WTC11 (cell line): ENCODE results near the gene OGN.

Experiments
- NR1H2 ChIP-seq: sonication (generic); formaldehyde crosslinking; IDR thresholded peaks from 2 replicates; pipeline ENCODE4 v1.9.0; 2021; ENCODE audit warnings: mild to moderate bottlenecking, moderate library complexity, missing genetic modification reagents
- NR2C2 ChIP-seq: sonication (generic); formaldehyde crosslinking; IDR thresholded peaks from 2 replicates; pipeline ENCODE4 v1.8.0; 2022; ENCODE audit warnings: mild to moderate bottlenecking, missing genetic modification reagents
- SMAD4 ChIP-seq: sonication (generic); formaldehyde crosslinking; IDR thresholded peaks from 2 replicates; pipeline ENCODE4 v1.8.0; 2022; ENCODE audit warnings: mild to moderate bottlenecking, missing genetic modification reagents
- TF ChIP-seq, protein P1 (sequence below): sonication (generic); formaldehyde crosslinking; IDR thresholded peaks from 2 replicates; pipeline ENCODE4 v1.8.0; 2022; ENCODE audit warnings: missing genetic modification reagents
- TF ChIP-seq, protein P2 (sequence below): fragments of 200-600 bp; IDR thresholded peaks from 2 replicates; pipeline ENCODE4 v1.8.0; 2022; ENCODE audit warnings: antibody characterized with exemption
- TF ChIP-seq, protein P3 (sequence below): sonication (generic); formaldehyde crosslinking; IDR thresholded peaks from 2 replicates; pipeline ENCODE4 v1.8.1; 2023; ENCODE audit warnings: mild to moderate bottlenecking, missing genetic modification reagents, moderate library complexity

DNA sequence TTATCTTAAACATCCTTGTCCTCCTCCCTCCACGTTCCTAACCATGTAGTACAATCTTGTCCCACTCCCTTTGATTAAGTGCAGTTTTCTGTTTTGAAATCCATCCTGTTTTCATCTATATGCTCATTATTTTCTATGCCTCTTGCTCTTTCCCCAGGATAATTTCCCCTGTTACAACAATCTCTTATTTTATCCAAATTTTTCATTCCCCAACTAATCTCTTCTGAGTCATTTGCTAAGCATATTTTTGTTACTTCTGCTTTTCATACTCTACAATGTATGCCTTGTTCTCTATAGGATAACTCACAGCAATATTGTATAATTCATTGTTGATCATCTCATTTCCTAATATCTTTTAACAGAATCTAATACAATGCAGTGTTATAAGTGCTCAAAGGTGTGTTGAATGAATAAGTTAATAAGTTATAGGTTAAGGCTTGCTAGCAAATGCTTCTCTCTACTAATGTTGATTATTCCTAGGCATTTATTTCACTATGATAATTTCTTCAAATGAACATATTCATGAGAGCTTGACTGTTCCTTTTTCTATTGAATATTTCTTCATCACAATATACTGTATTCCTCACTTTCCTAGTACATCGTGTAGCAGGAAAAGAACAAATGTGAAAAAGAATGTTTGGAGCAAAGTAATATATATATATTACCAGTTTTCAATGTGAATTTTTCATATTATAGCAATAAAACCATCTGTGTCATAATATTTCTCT, 18.4 kb upstream of the OGN start:
- TF ChIP-seq, protein P1, sequence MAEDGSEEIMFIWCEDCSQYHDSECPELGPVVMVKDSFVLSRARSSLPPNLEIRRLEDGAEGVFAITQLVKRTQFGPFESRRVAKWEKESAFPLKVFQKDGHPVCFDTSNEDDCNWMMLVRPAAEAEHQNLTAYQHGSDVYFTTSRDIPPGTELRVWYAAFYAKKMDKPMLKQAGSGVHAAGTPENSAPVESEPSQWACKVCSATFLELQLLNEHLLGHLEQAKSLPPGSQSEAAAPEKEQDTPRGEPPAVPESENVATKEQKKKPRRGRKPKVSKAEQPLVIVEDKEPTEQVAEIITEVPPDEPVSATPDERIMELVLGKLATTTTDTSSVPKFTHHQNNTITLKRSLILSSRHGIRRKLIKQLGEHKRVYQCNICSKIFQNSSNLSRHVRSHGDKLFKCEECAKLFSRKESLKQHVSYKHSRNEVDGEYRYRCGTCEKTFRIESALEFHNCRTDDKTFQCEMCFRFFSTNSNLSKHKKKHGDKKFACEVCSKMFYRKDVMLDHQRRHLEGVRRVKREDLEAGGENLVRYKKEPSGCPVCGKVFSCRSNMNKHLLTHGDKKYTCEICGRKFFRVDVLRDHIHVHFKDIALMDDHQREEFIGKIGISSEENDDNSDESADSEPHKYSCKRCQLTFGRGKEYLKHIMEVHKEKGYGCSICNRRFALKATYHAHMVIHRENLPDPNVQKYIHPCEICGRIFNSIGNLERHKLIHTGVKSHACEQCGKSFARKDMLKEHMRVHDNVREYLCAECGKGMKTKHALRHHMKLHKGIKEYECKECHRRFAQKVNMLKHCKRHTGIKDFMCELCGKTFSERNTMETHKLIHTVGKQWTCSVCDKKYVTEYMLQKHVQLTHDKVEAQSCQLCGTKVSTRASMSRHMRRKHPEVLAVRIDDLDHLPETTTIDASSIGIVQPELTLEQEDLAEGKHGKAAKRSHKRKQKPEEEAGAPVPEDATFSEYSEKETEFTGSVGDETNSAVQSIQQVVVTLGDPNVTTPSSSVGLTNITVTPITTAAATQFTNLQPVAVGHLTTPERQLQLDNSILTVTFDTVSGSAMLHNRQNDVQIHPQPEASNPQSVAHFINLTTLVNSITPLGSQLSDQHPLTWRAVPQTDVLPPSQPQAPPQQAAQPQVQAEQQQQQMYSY, result no peak
- TF ChIP-seq, protein P2, sequence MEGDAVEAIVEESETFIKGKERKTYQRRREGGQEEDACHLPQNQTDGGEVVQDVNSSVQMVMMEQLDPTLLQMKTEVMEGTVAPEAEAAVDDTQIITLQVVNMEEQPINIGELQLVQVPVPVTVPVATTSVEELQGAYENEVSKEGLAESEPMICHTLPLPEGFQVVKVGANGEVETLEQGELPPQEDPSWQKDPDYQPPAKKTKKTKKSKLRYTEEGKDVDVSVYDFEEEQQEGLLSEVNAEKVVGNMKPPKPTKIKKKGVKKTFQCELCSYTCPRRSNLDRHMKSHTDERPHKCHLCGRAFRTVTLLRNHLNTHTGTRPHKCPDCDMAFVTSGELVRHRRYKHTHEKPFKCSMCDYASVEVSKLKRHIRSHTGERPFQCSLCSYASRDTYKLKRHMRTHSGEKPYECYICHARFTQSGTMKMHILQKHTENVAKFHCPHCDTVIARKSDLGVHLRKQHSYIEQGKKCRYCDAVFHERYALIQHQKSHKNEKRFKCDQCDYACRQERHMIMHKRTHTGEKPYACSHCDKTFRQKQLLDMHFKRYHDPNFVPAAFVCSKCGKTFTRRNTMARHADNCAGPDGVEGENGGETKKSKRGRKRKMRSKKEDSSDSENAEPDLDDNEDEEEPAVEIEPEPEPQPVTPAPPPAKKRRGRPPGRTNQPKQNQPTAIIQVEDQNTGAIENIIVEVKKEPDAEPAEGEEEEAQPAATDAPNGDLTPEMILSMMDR, result no peak
- TF ChIP-seq NR1H2 (CRISPR knock-in tag) (no peak), NR2C2 (no peak), SMAD4 (CRISPR knock-in tag) (no peak)
- TF ChIP-seq, protein P3, sequence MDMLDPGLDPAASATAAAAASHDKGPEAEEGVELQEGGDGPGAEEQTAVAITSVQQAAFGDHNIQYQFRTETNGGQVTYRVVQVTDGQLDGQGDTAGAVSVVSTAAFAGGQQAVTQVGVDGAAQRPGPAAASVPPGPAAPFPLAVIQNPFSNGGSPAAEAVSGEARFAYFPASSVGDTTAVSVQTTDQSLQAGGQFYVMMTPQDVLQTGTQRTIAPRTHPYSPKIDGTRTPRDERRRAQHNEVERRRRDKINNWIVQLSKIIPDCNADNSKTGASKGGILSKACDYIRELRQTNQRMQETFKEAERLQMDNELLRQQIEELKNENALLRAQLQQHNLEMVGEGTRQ (CRISPR knock-in tag), result no peak
